B cell (primary cell): ENCODE data around the gene ENPP7. TPM values are rescaled to one million over a fixed set of nuclear protein-coding genes. Genes with fewer than 3 reads are reported as not detected.

Experiments used
- ATAC-seq: fragments of 200-7000 bp; cut with Tn5 transposase; one replicate; pipeline ENCODE4 v1.10.0; 2021; ENCODE audit warnings: low read depth, mild to moderate bottlenecking, moderate number of reproducible peaks, moderate library complexity
- CTCF ChIA-PET: fragments of 350-600 bp; sonication (Branson Sonifier 250); formaldehyde crosslinking; loops from one replicate; lab custom pipeline; 2021; ENCODE audit warnings: antibody characterized with exemption, inconsistent platforms; lab: Charles Lee
- POLR2A ChIA-PET: fragments of 350-600 bp; sonication (Branson Sonifier 250); formaldehyde crosslinking; loops from one replicate; lab custom pipeline; 2021; ENCODE audit warnings: antibody characterized with exemption; lab: Charles Lee
- DNase-seq: peaks from one replicate; pipeline ENCODE4 v3.0.0; 2013
- H2AFZ ChIP-seq: 2 replicates; pipeline ENCODE4 v1.6.1; 2012; ENCODE audit warnings: mild to moderate bottlenecking, low read depth, low read length; ENCODE audit not compliant: insufficient read depth, poor library complexity, severe bottlenecking
- H3K27ac ChIP-seq, 2 donors: 1 replicate in 1 of 2; 2 replicates in 1 of 2; pipeline ENCODE4 v1.5.1; 2012 to 2013; ENCODE audit warnings: low read length in 2 of 2, mild to moderate bottlenecking in 2 of 2, moderate library complexity in 1 of 2
- H3K27me3 ChIP-seq, 4 experiments: fragments of 200-600 bp in 1 of 4; sonication (generic) in 1 of 4; replicated peaks in 1 of 4; 1 replicate in 2 of 4; 2 replicates in 2 of 4; pipeline versions ENCODE4 v1.6.1 to v1.7.0; 2013 to 2016; ENCODE audit warnings: low read length in 3 of 4, mild to moderate bottlenecking in 2 of 4, mixed read lengths in 1 of 4, moderate library complexity in 1 of 4; ENCODE audit not compliant: insufficient read depth in 4 of 4, control insufficient read depth in 3 of 4; ENCODE audit errors: control extremely low read depth in 1 of 4
- H3K36me3 ChIP-seq, 2 experiments: replicated peaks in 1 of 2; 1 replicate in 1 of 2; 2 replicates in 1 of 2; pipeline versions ENCODE4 v1.6.1 to v1.7.1; 2013; ENCODE audit warnings: low read length in 1 of 2; ENCODE audit not compliant: insufficient read depth in 2 of 2, control insufficient read depth in 1 of 2; ENCODE audit errors: control extremely low read depth in 1 of 2, extremely low read depth in 1 of 2
- H3K4me1 ChIP-seq, 2 donors: fragments of 200-600 bp in 1 of 2; sonication (generic) in 1 of 2; 1 replicate in 1 of 2; 2 replicates in 1 of 2; pipeline versions ENCODE4 v1.5.1 to v1.6.1; 2013 to 2017; ENCODE audit warnings: low read length in 2 of 2; ENCODE audit not compliant: control insufficient read depth in 2 of 2, insufficient read depth in 2 of 2
- H3K4me2 ChIP-seq: replicated peaks from 2 replicates; pipeline ENCODE3; 2012; ENCODE audit warnings: mild to moderate bottlenecking, low read depth, low read length; ENCODE audit not compliant: poor library complexity, severe bottlenecking
- H3K4me3 ChIP-seq, 5 experiments: fragments of 200-600 bp in 1 of 5; sonication (generic) in 1 of 5; 1 replicate in 3 of 5; 2 replicates in 2 of 5; pipeline versions ENCODE4 v1.5.1 to v1.7.0; 2011 to 2016; ENCODE audit warnings: low read length in 4 of 5, mild to moderate bottlenecking in 4 of 5, low read depth in 2 of 5, control low read depth in 1 of 5, moderate library complexity in 1 of 5; ENCODE audit not compliant: insufficient read depth in 1 of 5; ENCODE audit errors: control extremely low read depth in 1 of 5, extremely low read depth in 1 of 5
- H3K79me2 ChIP-seq: fragments of 200-600 bp; sonication (generic); one replicate; pipeline ENCODE4 v1.6.0; 2016; ENCODE audit warnings: low read length; ENCODE audit not compliant: control insufficient read depth, insufficient read depth
- H3K9ac ChIP-seq: fragments of 200-600 bp; sonication (generic); 2 replicates; pipeline ENCODE4 v1.6.1; 2017; ENCODE audit warnings: mild to moderate bottlenecking, low read length, moderate library complexity
- H3K9me3 ChIP-seq, 3 donors: one replicate each; pipeline versions ENCODE4 v1.6.1 to v1.7.1; 2013; ENCODE audit warnings: low read length in 2 of 3; ENCODE audit not compliant: control insufficient read depth in 2 of 3, insufficient read depth in 1 of 3; ENCODE audit errors: control extremely low read depth in 1 of 3
- H4K20me1 ChIP-seq: 2 replicates; pipeline ENCODE4 v1.6.0; 2012; ENCODE audit warnings: mild to moderate bottlenecking, low read length; ENCODE audit not compliant: insufficient read depth, control insufficient read depth, poor library complexity, severe bottlenecking
- H3K27ac Mint-ChIP-seq: one replicate; pipeline ENCODE4 v1.8.0; 2021; ENCODE audit warnings: mixed read lengths
- H3K27me3 Mint-ChIP-seq: one replicate; pipeline ENCODE4 v1.8.0; 2021; ENCODE audit warnings: mixed read lengths
- H3K4me1 Mint-ChIP-seq: one replicate; pipeline ENCODE4 v1.8.0; 2021; ENCODE audit warnings: mixed read lengths
- H3K4me3 Mint-ChIP-seq: one replicate; pipeline ENCODE4 v1.8.0; 2021; ENCODE audit warnings: mixed read lengths
- H3K9me3 Mint-ChIP-seq: one replicate; pipeline ENCODE4 v1.8.0; 2022; ENCODE audit warnings: mixed read lengths; ENCODE audit not compliant: insufficient read depth
- EZH2 ChIP-seq: IDR thresholded peaks from 2 replicates; pipeline ENCODE4 v1.6.1; 2012; ENCODE audit warnings: borderline replicate concordance, low read depth, mild to moderate bottlenecking, moderate library complexity, low read length; ENCODE audit not compliant: insufficient read depth, poor library complexity, severe bottlenecking
- WGBS: methylation state at CpG from one replicate; pipeline ENCODE4 v1.1.5; 2013; ENCODE audit warnings: missing lambda C conversion rate; ENCODE audit not compliant: insufficient coverage; 5-methylcytosine and 5-hydroxymethylcytosine counted together
- intact Hi-C: fragments of 100-400 bp; cut with micrococcal nuclease; formaldehyde crosslinking; loops from one replicate; pipeline ENCODE4 v1.10.0; 2022
- polyA plus RNA-seq: library from polyadenylated mRNA; depleted of rRNA; stranded (reverse); fragments of >200 nt; gene quantifications from 2 replicates; pipeline ENCODE4 v1.2.3, GENCODE V29; 2012
- total RNA-seq, 2 donors: library from RNA; stranded (reverse); fragments of 120-200 nt in 1 of 2; gene quantifications; 1 replicate in 1 of 2; 2 replicates in 1 of 2; pipeline versions ENCODE4 v1.2.3 to v1.2.4, GENCODE V29; 2013 to 2022
- TF ChIP-seq, protein P1 (sequence below): fragments of 200-600 bp; IDR thresholded peaks from one replicate; pipeline ENCODE4 v1.8.0; 2022; ENCODE audit warnings: antibody characterized with exemption, mild to moderate bottlenecking

The ENPP7 gene
- total and polyA plus RNA-seq, 2 donors (not counting 1 experiment from before 2014, with no cell fraction given) = 0.40 to 6.7 TPM

GRCh38 chr17:79788989-79789942, 58.5 kb downstream of the ENPP7 start:
- peaks cover 0 to 48% (median 0%) of the 10 kb centered on the region in 3 donors for H3K9me3 ChIP-seq
- H3K27me3 ChIP-seq = peaks cover 0 to 77% (median 48%) of the 10 kb centered on the region in 4 experiments
- H3K27ac ChIP-seq = no peak overlapping the region
- DNase-seq (no peak), ATAC-seq (no peak)
- Mint-ChIP-seq H3K27ac (no peak overlapping the region), H3K9me3 (no peaks in the 10 kb centered on the region), H3K4me3 (peak overlapping the region; percentile 44), H3K27me3 (peaks cover 54% of the 10 kb centered on the region), H3K4me1 (peaks cover 13% of the 10 kb centered on the region)
- no peaks in the 10 kb centered on the region for H3K36me3 ChIP-seq
- intact Hi-C loops = loop anchor here (2.0 to 5.0 kb wide), 2 partner anchors 128 to 182 kb away; no protein-coding TSS in a partner anchor
- H3K9ac ChIP-seq = no peak overlapping the region
- no peak for TF ChIP-seq EZH2
- H2AFZ ChIP-seq = peak overlapping the region; percentile 37
- ChIA-PET POLR2A (no interaction called here), CTCF (interaction anchor here (0.7 to 3.5 kb wide), 22 partner anchors 10 to 219 kb away, joined by 3 to 30 read pairs (median 5); partner anchors contain the start of gene CBX2)
- peak overlapping the region in 3 of 5 experiments; percentile 12 to 27 (median 12) for H3K4me3 ChIP-seq
- 20% methylated on average over 40 of the region's 52 CpGs for WGBS
- peaks cover 28 to 29% of the 10 kb centered on the region in 2 donors for H3K4me1 ChIP-seq
- H4K20me1 ChIP-seq = peaks cover 13% of the 10 kb centered on the region
- H3K4me2 ChIP-seq = peak overlapping the region; percentile 66
- no peaks in the 10 kb centered on the region for H3K79me2 ChIP-seq

DNA sequence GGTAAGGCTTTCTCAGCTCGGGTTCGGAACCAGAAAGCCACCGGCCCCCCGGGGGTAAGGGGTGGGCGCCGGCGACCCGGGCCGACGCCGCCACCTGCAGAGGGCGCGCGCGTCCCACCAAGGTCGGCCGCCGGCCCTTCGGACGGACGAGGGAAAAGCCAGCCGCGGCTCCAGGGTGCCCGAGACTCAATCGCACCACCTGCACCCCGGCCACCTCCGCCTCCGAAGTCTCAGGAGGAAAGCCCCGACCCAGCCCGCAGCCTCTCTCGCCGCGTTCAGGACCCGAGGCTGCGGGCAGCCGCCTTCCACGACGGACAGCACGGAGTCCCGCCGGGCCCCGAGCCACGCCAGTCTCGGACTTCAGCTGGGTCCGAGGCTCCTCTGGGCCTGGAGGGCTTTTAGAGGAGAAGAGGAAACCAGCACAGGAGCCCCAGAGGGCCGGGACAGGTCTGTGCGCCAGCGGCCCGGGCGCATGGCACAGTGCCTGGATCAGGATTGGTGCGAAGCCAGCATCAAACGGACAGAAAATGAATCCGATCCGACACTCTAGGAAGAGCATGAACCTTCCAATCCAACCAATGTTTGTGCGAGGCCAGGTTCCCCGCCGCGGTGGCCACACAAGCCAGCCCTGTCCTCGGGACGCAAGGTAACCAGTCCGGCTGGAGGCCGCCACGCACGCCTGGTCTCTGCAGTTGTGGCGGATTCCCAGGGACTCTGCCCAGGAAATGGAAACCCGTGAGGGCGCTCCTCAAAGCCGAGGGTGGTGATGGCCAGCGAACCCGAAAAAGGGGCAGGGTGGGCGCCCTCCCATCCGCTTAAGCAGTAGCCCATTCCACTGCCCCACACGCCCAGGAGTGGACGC, 59.4 kb downstream of the ENPP7 start:
- Mint-ChIP-seq H3K9me3 (no peaks in the 10 kb centered on the region), H3K4me3 (no peak overlapping the region), H3K27me3 (peaks cover 52% of the 10 kb centered on the region), H3K4me1 (peaks cover 13% of the 10 kb centered on the region), H3K27ac (no peak overlapping the region)
- no peak overlapping the region for H3K9ac ChIP-seq
- H3K4me1 ChIP-seq = peaks cover 28 to 29% of the 10 kb centered on the region in 2 donors
- TF ChIP-seq, protein P1, sequence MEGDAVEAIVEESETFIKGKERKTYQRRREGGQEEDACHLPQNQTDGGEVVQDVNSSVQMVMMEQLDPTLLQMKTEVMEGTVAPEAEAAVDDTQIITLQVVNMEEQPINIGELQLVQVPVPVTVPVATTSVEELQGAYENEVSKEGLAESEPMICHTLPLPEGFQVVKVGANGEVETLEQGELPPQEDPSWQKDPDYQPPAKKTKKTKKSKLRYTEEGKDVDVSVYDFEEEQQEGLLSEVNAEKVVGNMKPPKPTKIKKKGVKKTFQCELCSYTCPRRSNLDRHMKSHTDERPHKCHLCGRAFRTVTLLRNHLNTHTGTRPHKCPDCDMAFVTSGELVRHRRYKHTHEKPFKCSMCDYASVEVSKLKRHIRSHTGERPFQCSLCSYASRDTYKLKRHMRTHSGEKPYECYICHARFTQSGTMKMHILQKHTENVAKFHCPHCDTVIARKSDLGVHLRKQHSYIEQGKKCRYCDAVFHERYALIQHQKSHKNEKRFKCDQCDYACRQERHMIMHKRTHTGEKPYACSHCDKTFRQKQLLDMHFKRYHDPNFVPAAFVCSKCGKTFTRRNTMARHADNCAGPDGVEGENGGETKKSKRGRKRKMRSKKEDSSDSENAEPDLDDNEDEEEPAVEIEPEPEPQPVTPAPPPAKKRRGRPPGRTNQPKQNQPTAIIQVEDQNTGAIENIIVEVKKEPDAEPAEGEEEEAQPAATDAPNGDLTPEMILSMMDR = peak; percentile 67
- peak; percentile 36 for TF ChIP-seq EZH2
- H4K20me1 ChIP-seq = peaks cover 19% of the 10 kb centered on the region
- H2AFZ ChIP-seq = peak overlapping the region; percentile 37
- H3K4me2 ChIP-seq = peak overlapping the region; percentile 66
- H3K4me3 ChIP-seq = peak overlapping the region in 3 of 5 experiments; percentile 12 to 27 (median 12)
- H3K27ac ChIP-seq = no peak overlapping the region
- peaks cover 0 to 77% (median 46%) of the 10 kb centered on the region in 4 experiments for H3K27me3 ChIP-seq
- POLR2A ChIA-PET = no interaction called here
- 16% methylated on average over 74 of the region's 74 CpGs for WGBS
- peaks cover 0 to 7% of the 10 kb centered on the region in 2 experiments for H3K36me3 ChIP-seq
- H3K79me2 ChIP-seq = peaks cover 3% of the 10 kb centered on the region
- DNase-seq = peak; percentile 66
- CTCF ChIA-PET = interaction anchor here (0.7 to 3.5 kb wide), 20 partner anchors 9 to 218 kb away, joined by 3 to 30 read pairs (median 5); partner anchors contain the start of gene CBX2
- intact Hi-C loops = loop anchor here (2.0 to 5.0 kb wide), 2 partner anchors 127 to 181 kb away; no protein-coding TSS in a partner anchor
- H3K9me3 ChIP-seq = peaks cover 0 to 48% (median 0%) of the 10 kb centered on the region in 3 donors
- peak; percentile 68 for ATAC-seq
